Measurements from ENCODE around the gene ADAM22. TPM values are rescaled to one million over a fixed set of nuclear protein-coding genes. Genes with fewer than 3 reads are reported as not detected.
A peak's percentile ranks its signal among the peaks of the same experiment; 100 is the strongest.

Gene ADAM22
- total and polyA plus RNA-seq, 2 experiments from 2014 or later: 1.1 to 5.8 TPM

DNA sequence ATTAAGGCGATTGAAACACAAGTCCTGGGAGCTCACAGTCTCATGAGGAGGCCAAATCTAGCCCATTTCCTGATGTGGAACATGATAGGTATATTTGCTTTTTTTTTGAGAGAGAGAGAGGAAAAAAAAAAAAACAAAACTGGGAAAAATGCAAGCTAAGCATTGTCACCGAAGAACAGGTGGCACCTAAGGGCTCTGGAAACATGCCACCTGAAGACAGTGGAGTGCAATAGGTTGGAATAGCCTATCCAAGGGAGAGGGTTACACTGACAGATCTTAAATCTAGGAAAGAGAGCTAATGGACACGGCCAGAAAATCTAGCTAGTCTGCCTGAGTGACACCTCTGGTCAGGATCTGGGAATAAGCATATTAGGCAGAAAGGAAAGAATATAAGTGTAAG lies 175.6 kb downstream of the ADAM22 start:
- DNase-seq (ENCODE audit: low read depth in 1 of 2, low spot score in 1 of 2): no peak
- TF ChIP-seq, protein P1, sequence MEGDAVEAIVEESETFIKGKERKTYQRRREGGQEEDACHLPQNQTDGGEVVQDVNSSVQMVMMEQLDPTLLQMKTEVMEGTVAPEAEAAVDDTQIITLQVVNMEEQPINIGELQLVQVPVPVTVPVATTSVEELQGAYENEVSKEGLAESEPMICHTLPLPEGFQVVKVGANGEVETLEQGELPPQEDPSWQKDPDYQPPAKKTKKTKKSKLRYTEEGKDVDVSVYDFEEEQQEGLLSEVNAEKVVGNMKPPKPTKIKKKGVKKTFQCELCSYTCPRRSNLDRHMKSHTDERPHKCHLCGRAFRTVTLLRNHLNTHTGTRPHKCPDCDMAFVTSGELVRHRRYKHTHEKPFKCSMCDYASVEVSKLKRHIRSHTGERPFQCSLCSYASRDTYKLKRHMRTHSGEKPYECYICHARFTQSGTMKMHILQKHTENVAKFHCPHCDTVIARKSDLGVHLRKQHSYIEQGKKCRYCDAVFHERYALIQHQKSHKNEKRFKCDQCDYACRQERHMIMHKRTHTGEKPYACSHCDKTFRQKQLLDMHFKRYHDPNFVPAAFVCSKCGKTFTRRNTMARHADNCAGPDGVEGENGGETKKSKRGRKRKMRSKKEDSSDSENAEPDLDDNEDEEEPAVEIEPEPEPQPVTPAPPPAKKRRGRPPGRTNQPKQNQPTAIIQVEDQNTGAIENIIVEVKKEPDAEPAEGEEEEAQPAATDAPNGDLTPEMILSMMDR (IDR thresholded peaks at IDR 0.05; ENCODE audit: low read depth, low read length): no peak
- no peaks in the 10 kb centered on the region for H3K27me3 ChIP-seq
- no peaks in the 10 kb centered on the region for H3K9me3 ChIP-seq (ENCODE audit: low read depth)
- H3K4me1 ChIP-seq (ENCODE audit: low read depth): no peaks in the 10 kb centered on the region
- no peak overlapping the region for H3K4me3 ChIP-seq
- H3K27ac ChIP-seq: no peak overlapping the region
- no peaks in the 10 kb centered on the region for H3K36me3 ChIP-seq

DNA sequence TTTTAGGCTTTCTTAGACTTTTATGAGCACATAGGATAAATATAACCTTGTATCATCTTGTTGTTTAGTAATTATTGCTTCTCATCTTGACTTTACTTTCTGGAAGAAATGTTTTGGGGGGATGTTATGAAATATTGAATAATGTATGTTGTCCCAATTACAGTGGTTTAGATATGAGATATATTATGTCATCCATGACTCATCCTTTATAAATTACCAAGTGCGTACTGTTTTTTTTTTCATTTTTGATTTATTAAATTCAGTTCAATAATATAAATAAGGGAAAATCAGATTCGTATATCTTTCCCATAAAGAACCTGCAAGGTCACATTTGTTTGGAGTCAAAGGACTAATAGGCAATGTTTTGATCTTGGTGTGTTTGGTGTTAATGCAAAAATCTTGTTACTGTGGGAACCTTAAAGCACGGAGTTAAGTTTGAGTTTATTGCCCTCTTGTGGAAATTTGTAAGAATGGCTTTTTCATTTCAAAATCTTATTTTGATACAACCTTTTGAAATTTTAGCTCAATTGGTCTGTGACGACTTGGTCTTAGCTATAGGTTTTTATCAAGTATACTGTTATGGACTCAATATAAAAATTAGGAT lies 177.2 kb downstream of the ADAM22 start:
- H3K4me1 ChIP-seq (ENCODE audit: low read depth): no peaks in the 10 kb centered on the region
- H3K36me3 ChIP-seq: no peaks in the 10 kb centered on the region
- no peak overlapping the region for H3K4me3 ChIP-seq
- H3K27ac ChIP-seq: no peak overlapping the region
- no peaks in the 10 kb centered on the region for H3K27me3 ChIP-seq
- no peaks in the 10 kb centered on the region for H3K9me3 ChIP-seq (ENCODE audit: low read depth)
- peak; percentile 21 to 65 for DNase-seq (ENCODE audit: low read depth in 1 of 2, low spot score in 1 of 2)
- TF ChIP-seq, protein P1 (IDR thresholded peaks at IDR 0.05; ENCODE audit: low read depth, low read length): peak; percentile 55

DNA sequence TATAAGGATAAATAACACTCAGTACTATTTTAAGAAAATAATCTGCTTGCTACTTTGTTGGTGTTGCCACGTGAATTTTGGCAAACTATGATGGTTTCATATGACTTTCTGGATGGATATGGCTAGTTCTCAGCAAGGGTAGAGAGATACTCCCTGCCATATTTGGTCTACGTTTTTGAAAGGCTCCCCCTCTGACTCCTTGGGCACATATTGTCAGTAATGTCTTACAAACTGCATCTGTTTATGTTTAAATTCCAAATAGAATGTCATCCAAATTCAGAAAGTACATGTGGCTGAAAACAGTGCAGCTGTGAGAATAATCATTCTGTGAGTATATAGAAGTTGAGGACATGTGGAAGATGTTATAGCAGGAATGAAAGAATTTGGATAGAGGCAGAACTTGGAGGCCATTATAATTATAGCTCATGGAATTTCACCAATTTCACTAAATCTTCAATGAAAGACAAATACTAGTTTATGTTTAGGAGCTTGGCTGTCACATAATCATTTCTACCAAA lies 178.0 kb downstream of the ADAM22 start:
- Histone ChIP-seq H3K4me3 (no peak overlapping the region), H3K27me3 (no peaks in the 10 kb centered on the region), H3K36me3 (no peaks in the 10 kb centered on the region), H3K4me1 (ENCODE audit: low read depth) (no peaks in the 10 kb centered on the region), H3K27ac (no peak overlapping the region), H3K9me3 (ENCODE audit: low read depth) (no peaks in the 10 kb centered on the region)
- TF ChIP-seq, protein P1 (IDR thresholded peaks at IDR 0.05; ENCODE audit: low read depth, low read length): no peak
- no peak for DNase-seq (ENCODE audit: low read depth in 1 of 2, low spot score in 1 of 2)

DNA sequence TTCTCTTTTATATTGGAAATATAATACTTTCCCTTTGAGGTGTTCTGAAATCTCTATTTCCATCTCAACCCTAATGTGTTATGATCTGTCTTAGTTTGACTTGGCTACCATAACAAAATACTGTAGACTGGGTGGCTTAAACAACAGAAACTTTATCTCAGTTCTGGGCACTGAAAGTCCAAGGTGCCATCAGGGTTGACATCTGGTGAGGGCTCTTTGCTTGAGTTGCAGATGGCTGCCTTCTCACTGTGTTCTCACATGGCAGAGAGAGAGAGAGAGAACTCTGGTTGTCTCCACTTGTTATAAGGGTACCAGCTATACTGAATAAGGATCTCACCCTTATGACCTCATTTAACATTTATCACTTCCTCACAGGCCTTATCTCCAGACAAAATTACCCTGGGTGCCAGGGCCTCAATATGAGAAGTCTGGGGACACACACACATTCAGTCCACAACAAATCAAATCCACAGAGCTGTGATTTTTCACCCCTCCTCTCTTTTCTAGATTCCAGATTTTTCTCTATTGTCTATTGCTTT lies 181.3 kb downstream of the ADAM22 start:
- no peaks in the 10 kb centered on the region for H3K9me3 ChIP-seq (ENCODE audit: low read depth)
- TF ChIP-seq, protein P1 (IDR thresholded peaks at IDR 0.05; ENCODE audit: low read depth, low read length): no peak
- no peaks in the 10 kb centered on the region for H3K36me3 ChIP-seq
- no peaks in the 10 kb centered on the region for H3K27me3 ChIP-seq
- H3K27ac ChIP-seq: no peak overlapping the region
- no peaks in the 10 kb centered on the region for H3K4me1 ChIP-seq (ENCODE audit: low read depth)
- H3K4me3 ChIP-seq: no peak overlapping the region
- DNase-seq (ENCODE audit: low read depth in 1 of 2, low spot score in 1 of 2): no peak

DNA sequence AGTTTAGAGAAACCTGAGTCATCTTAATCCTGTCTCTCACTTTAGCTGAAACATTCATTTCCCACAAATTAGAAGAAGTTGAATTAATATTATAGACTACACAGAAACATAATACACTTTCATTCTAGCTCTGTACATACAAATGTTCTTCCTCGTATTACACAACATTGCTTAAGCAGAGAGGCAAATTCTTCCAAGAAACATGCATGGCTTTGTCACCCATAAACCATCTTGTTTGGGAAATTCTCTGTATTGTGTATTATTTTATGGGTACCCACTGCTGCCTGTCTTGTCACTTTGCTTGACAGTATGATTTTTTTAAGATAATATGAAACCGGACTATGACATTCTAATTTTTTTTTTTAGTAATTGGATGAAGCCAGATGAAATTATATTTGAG lies 181.8 kb downstream of the ADAM22 start:
- Histone ChIP-seq H3K27me3 (no peaks in the 10 kb centered on the region), H3K4me1 (ENCODE audit: low read depth) (no peaks in the 10 kb centered on the region), H3K36me3 (no peaks in the 10 kb centered on the region), H3K9me3 (ENCODE audit: low read depth) (no peaks in the 10 kb centered on the region), H3K4me3 (no peak overlapping the region), H3K27ac (no peak overlapping the region)
- TF ChIP-seq, protein P1 (IDR thresholded peaks at IDR 0.05; ENCODE audit: low read depth, low read length): no peak
- DNase-seq (ENCODE audit: low read depth in 1 of 2, low spot score in 1 of 2): peak in 1 of 2 donors; percentile 9
